ENCODE data around the gene HINFP.
"Not testable (repeated sequence)": the region's sequence is repeated elsewhere in the genome, so short reads cannot be mapped to it uniquely, and the experiment has no call there.

The HINFP gene

DNA sequence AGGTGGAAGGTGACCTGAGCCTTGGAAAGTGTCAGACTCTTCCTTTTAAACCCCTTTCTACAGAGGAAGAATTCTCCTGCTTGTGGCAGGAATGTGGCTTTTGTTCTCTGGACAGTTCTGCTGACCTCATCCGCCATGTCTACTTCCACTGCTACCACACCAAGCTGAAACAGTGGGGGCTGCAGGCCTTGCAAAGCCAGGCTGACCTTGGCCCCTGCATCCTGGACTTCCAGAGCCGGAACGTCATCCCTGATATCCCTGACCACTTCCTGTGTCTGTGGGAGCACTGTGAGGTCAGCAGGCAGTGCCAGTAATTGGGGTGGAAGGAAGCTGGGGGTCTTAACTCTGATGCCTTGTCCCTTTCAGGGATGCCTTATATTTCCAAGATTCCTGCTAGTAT, 9.3 kb downstream of the HINFP start:
- H3K4me3 ChIP-seq (ENCODE audit: low read depth, low read length), result no peak overlapping the region
- TF ChIP-seq MYC (IDR thresholded peaks at IDR 0.05; ENCODE audit: low read depth, low read length) (no peak), POLR2A (IDR thresholded peaks at IDR 0.05; ENCODE audit: extremely low read depth, insufficient read length) (no peak)
- TF ChIP-seq, protein P1, sequence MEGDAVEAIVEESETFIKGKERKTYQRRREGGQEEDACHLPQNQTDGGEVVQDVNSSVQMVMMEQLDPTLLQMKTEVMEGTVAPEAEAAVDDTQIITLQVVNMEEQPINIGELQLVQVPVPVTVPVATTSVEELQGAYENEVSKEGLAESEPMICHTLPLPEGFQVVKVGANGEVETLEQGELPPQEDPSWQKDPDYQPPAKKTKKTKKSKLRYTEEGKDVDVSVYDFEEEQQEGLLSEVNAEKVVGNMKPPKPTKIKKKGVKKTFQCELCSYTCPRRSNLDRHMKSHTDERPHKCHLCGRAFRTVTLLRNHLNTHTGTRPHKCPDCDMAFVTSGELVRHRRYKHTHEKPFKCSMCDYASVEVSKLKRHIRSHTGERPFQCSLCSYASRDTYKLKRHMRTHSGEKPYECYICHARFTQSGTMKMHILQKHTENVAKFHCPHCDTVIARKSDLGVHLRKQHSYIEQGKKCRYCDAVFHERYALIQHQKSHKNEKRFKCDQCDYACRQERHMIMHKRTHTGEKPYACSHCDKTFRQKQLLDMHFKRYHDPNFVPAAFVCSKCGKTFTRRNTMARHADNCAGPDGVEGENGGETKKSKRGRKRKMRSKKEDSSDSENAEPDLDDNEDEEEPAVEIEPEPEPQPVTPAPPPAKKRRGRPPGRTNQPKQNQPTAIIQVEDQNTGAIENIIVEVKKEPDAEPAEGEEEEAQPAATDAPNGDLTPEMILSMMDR (IDR thresholded peaks at IDR 0.05; ENCODE audit: low read depth, low read length), result no peak
- TF ChIP-seq, protein P2, sequence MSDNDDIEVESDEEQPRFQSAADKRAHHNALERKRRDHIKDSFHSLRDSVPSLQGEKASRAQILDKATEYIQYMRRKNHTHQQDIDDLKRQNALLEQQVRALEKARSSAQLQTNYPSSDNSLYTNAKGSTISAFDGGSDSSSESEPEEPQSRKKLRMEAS (IDR thresholded peaks at IDR 0.05; ENCODE audit: low read depth, low read length), result no peak
- DNase-seq (ENCODE audit: low read depth), result no peak

DNA sequence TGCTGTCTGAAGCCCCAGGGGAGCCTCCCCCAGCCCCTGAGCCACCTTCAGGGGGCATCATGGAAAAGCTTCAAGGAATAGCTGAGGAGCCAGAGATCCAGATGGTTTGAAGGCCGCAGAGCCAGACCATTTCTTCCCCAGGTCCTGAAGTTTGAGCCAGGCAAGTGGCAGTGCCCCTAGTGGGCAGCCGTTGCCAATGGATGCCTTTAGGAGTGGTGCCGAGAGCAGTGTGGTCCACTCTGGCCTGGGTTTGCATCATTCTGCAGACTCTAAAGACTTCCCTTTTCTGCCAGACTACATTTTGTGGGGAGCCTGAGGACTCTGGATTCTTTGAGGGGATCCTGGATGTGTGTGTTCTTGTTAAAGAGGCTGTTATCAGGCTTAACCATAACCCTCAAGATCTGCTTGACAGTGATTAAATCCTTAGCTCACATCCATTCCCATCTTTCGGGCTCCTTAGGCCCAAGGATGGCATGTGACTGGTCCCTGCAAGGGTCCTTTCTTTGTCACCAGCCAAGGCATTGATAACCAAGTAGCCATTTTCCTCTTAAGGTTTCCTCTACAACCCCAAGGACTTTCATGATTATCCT, 13.1 kb downstream of the HINFP start:
- TF ChIP-seq, protein P2 (IDR thresholded peaks at IDR 0.05; ENCODE audit: low read depth, low read length), result no peak
- TF ChIP-seq, protein P1 (IDR thresholded peaks at IDR 0.05; ENCODE audit: low read depth, low read length), result peak; percentile 78
- no peak overlapping the region for H3K4me3 ChIP-seq (ENCODE audit: low read depth, low read length)
- DNase-seq (ENCODE audit: low read depth), result peak; percentile 57

DNA sequence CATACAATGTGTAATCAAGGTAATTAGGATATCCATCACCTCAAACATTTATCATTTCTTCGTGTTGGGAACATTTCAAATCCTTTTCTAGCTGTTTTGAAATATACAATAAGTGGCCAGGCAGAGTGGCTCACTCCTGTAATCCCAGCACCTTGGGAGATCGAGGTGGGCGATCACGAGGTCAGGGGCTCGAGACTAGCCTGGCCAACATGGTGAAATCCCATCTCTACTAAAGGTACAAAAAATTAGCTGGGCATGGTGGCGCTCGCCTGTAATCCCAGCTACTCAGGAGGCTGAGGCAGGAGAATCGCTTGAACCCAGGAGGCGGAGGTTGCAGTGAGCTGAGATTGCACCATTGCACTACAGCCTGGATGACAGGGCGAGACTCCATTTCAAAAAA, 17.9 kb downstream of the HINFP start:
- H3K4me3 ChIP-seq (ENCODE audit: low read depth, low read length); DNase-seq (ENCODE audit: low read depth): not testable (repeated sequence)

DNA sequence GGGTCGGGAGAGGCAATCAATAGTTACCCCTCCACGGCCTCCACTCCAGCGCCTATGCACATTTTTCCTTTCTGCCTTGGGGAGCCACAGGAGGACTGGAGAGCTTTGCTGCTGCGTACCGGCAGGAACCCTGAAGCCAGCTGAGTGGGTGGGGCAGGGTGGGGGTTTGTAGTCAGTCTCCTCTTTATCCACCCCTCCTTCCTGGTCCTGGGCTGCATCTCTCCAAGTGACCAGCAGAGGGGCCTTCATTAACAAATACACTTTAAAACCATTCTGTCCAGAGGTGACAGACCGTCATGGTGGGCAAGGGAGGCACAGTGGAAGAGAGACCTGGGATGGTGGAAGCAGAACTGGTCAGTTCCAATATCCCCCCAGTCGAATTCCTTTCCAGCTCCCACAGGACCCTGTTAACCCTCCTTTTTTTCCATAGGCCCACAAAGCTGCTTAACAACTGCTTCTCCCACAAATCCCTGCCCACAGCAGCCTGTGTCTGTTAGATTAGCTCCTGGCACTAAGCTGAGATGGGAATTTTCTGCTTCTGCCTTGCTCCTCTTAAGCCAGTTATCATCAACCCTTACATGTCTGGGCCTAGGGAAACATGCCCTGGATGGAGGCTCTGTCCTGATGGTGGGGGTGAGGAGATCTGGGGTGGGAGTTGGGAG, 23.6 kb downstream of the HINFP start:
- peak; percentile 83 for DNase-seq (ENCODE audit: low read depth)
- H3K4me3 ChIP-seq (ENCODE audit: low read depth, low read length), result no peak overlapping the region
- TF ChIP-seq, protein P1 (IDR thresholded peaks at IDR 0.05; ENCODE audit: low read depth, low read length), result peak; percentile 73
- no peak for TF ChIP-seq POLR2A (IDR thresholded peaks at IDR 0.05; ENCODE audit: extremely low read depth, insufficient read length)
- TF ChIP-seq MYC (IDR thresholded peaks at IDR 0.05; ENCODE audit: low read depth, low read length), result no peak
- TF ChIP-seq, protein P2 (IDR thresholded peaks at IDR 0.05; ENCODE audit: low read depth, low read length), result no peak

DNA sequence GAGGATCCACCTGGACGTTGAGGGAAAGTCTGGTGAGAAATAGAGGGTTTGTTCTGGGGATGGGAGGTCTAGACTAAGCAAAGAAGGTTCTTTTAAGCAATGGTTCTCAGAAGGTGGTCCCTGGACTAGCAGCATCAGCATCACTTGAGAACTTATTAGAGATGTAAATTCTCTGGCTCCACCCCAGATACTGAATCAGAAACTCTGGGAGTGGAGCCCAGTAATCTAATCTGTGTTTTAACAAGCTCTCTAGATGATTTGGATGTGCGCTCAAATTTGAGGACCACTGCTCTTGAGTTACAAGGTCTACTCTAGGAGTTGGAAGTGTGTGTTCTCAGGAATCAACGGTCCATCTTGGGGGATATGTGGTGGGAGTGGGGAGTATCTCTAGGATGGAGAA, 24.2 kb downstream of the HINFP start:
- H3K4me3 ChIP-seq (ENCODE audit: low read depth, low read length), result no peak overlapping the region
- TF ChIP-seq, protein P2 (IDR thresholded peaks at IDR 0.05; ENCODE audit: low read depth, low read length), result no peak
- TF ChIP-seq POLR2A (IDR thresholded peaks at IDR 0.05; ENCODE audit: extremely low read depth, insufficient read length) (no peak), MYC (IDR thresholded peaks at IDR 0.05; ENCODE audit: low read depth, low read length) (no peak)
- TF ChIP-seq, protein P1 (IDR thresholded peaks at IDR 0.05; ENCODE audit: low read depth, low read length), result no peak
- DNase-seq (ENCODE audit: low read depth), result no peak

DNA sequence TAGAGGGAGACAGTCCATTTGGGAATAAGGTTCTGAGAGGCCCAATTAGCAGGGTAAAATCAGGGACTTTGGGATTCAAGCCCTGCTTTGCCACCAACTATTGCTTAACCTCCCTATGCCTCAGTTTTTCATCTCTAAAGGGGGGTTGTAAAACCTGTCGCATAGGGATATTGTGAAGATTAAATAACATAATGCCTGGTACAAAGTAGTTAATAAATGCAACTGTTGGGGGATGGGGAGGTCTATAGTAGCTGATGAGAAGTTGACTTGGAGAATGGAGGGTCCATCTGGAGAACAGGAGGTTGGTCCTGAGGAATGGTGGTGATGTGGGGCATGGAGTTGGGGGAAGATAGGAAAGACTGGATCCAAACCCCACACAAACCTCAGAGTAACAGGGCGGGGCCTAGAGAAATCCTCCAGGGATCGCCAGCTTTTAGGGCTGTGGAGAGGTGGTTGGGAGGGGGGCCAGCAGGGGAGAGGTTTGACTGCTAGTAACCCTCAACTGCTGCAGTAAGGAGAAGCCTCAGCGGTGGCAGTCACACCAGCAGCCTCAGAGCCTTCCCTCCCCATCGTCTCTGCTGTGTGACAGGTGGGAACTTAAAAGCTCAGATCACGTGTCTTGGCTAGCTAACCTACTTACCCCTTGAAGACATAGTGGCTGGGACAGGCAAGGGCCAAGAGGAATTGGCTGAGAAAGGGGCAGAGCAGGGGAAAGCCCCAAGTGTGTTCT, 26.4 kb downstream of the HINFP start:
- no peak for TF ChIP-seq MYC (IDR thresholded peaks at IDR 0.05; ENCODE audit: low read depth, low read length)
- TF ChIP-seq, protein P2 (IDR thresholded peaks at IDR 0.05; ENCODE audit: low read depth, low read length), result no peak
- TF ChIP-seq POLR2A (IDR thresholded peaks at IDR 0.05; ENCODE audit: extremely low read depth, insufficient read length), result no peak
- TF ChIP-seq, protein P1 (IDR thresholded peaks at IDR 0.05; ENCODE audit: low read depth, low read length), result no peak
- H3K4me3 ChIP-seq (ENCODE audit: low read depth, low read length), result no peak overlapping the region
- peak; percentile 36 for DNase-seq (ENCODE audit: low read depth)
